NB4 (cell line): ENCODE measurements around the gene FXR2.

Experiments
- CTCF ChIP-seq: IDR thresholded peaks from one replicate; pipeline ENCODE4 v1.5.1; 2012; ENCODE audit warnings: low read depth, low read length
- POLR2A ChIP-seq: IDR thresholded peaks from 2 replicates; pipeline ENCODE4 v1.6.1; 2011; ENCODE audit warnings: mild to moderate bottlenecking; ENCODE audit not compliant: insufficient read length; ENCODE audit errors: extremely low read depth

DNA sequence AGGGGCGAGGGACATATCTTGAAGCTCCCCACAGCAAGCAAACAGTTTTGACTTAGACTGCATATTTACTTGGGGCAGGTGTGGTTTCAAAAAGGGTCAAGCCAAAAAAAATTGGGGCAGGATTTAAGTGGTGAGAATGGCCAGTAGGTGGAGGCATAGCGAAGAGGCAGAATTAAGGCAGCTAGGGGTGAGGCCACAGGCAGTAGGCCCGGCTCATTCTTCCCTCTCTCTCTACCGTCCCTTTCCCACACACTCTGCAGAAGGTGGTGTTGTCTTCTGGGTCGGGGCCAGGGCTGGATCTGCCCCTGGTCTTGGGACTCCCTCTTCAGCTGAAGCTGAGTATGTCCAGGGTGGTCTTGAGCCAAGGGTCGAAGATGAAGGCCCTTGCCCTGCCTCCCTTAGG is 17.8 kb upstream of the FXR2 start:
- TF ChIP-seq CTCF (peak; percentile 28), POLR2A (no peak)
